ENCODE measurements around the gene AGFG2. TPM values are rescaled to one million over a fixed set of nuclear protein-coding genes. Genes with fewer than 3 reads are reported as not detected.
"Not testable (repeated sequence)": the region's sequence is repeated elsewhere in the genome, so short reads cannot be mapped to it uniquely, and the experiment has no call there.

Gene AGFG2
- total RNA-seq, 1 donor: 9.4 TPM

- no peak overlapping the region for H3K4me2 ChIP-seq (ENCODE audit: insufficient read depth, low read length)
- no peak overlapping the region for H2AFZ ChIP-seq (ENCODE audit: low read length)
- H3K4me1 ChIP-seq (ENCODE audit: insufficient read depth, low read length): no peaks in the 10 kb centered on the region
- H4K20me1 ChIP-seq (ENCODE audit: insufficient read depth, low read length): no peaks in the 10 kb centered on the region
- TF ChIP-seq CTCF (IDR thresholded peaks at IDR 0.05; ENCODE audit: extremely low read depth, low read depth, low read length): no peak
- H3K36me3 ChIP-seq (ENCODE audit: insufficient read depth, low read length): no peaks in the 10 kb centered on the region
- no peaks in the 10 kb centered on the region for H3K79me2 ChIP-seq (ENCODE audit: insufficient read depth, low read length)
- no peaks in the 10 kb centered on the region for H3K27me3 ChIP-seq (ENCODE audit: insufficient read depth, low read length)
- no peak overlapping the region for H3K27ac ChIP-seq (ENCODE audit: low read depth, low read length)
- DNase-seq (ENCODE audit: insufficient read length, low spot score, missing footprints): no peak
- H3K4me3 ChIP-seq (ENCODE audit: insufficient read depth, low read length): no peak overlapping the region
- H3K9me3 ChIP-seq (ENCODE audit: low read depth, low read length): no peaks in the 10 kb centered on the region
Measured at GRCh38 chr7:100491192-100491578, 47.8 kb upstream of the AGFG2 start.

GRCh38 chr7:100492738-100493475, 46.1 kb upstream of the AGFG2 start:
- H3K4me3 ChIP-seq (ENCODE audit: insufficient read depth, low read length): no peak overlapping the region
- H3K4me2 ChIP-seq (ENCODE audit: insufficient read depth, low read length): no peak overlapping the region

GRCh38 chr7:100493476-100494264, 45.3 kb upstream of the AGFG2 start:
- H4K20me1 ChIP-seq (ENCODE audit: insufficient read depth, low read length): no peaks in the 10 kb centered on the region
- H3K27me3 ChIP-seq (ENCODE audit: insufficient read depth, low read length): peaks cover 3% of the 10 kb centered on the region
- H3K4me2 ChIP-seq (ENCODE audit: insufficient read depth, low read length): no peak overlapping the region
- no peak overlapping the region for H3K4me3 ChIP-seq (ENCODE audit: insufficient read depth, low read length)
- no peaks in the 10 kb centered on the region for H3K36me3 ChIP-seq (ENCODE audit: insufficient read depth, low read length)
- TF ChIP-seq CTCF (IDR thresholded peaks at IDR 0.05; ENCODE audit: extremely low read depth, low read depth, low read length): no peak
- no peak overlapping the region for H2AFZ ChIP-seq (ENCODE audit: low read length)
- peak; percentile 60 for DNase-seq (ENCODE audit: insufficient read length, low spot score, missing footprints)
- H3K9me3 ChIP-seq (ENCODE audit: low read depth, low read length): no peaks in the 10 kb centered on the region
- H3K27ac ChIP-seq (ENCODE audit: low read depth, low read length): no peak overlapping the region
- H3K79me2 ChIP-seq (ENCODE audit: insufficient read depth, low read length): no peaks in the 10 kb centered on the region
- H3K4me1 ChIP-seq (ENCODE audit: insufficient read depth, low read length): no peaks in the 10 kb centered on the region

More at GRCh38 chr7:100492738-100493475, 46.1 kb upstream of the AGFG2 start:
- no peaks in the 10 kb centered on the region for H3K9me3 ChIP-seq (ENCODE audit: low read depth, low read length)
- no peaks in the 10 kb centered on the region for H4K20me1 ChIP-seq (ENCODE audit: insufficient read depth, low read length)
- no peaks in the 10 kb centered on the region for H3K36me3 ChIP-seq (ENCODE audit: insufficient read depth, low read length)
- H3K4me1 ChIP-seq (ENCODE audit: insufficient read depth, low read length): no peaks in the 10 kb centered on the region
- no peak overlapping the region for H3K27ac ChIP-seq (ENCODE audit: low read depth, low read length)
- no peaks in the 10 kb centered on the region for H3K79me2 ChIP-seq (ENCODE audit: insufficient read depth, low read length)
- peaks cover 3% of the 10 kb centered on the region for H3K27me3 ChIP-seq (ENCODE audit: insufficient read depth, low read length)
- TF ChIP-seq CTCF (IDR thresholded peaks at IDR 0.05; ENCODE audit: extremely low read depth, low read depth, low read length): no peak
- H2AFZ ChIP-seq (ENCODE audit: low read length): no peak overlapping the region
- no peak for DNase-seq (ENCODE audit: insufficient read length, low spot score, missing footprints)

GRCh38 chr7:100496509-100496908, 42.5 kb upstream of the AGFG2 start:
- no peaks in the 10 kb centered on the region for H3K79me2 ChIP-seq (ENCODE audit: insufficient read depth, low read length)
- TF ChIP-seq CTCF (IDR thresholded peaks at IDR 0.05; ENCODE audit: extremely low read depth, low read depth, low read length): no peak
- no peak overlapping the region for H3K27ac ChIP-seq (ENCODE audit: low read depth, low read length)
- H4K20me1 ChIP-seq (ENCODE audit: insufficient read depth, low read length): no peaks in the 10 kb centered on the region
- no peak overlapping the region for H3K4me3 ChIP-seq (ENCODE audit: insufficient read depth, low read length)
- no peak for DNase-seq (ENCODE audit: insufficient read length, low spot score, missing footprints)
- H3K27me3 ChIP-seq (ENCODE audit: insufficient read depth, low read length): peaks cover 3% of the 10 kb centered on the region
- no peaks in the 10 kb centered on the region for H3K9me3 ChIP-seq (ENCODE audit: low read depth, low read length)
- H2AFZ ChIP-seq (ENCODE audit: low read length): no peak overlapping the region
- no peak overlapping the region for H3K4me2 ChIP-seq (ENCODE audit: insufficient read depth, low read length)
- no peaks in the 10 kb centered on the region for H3K36me3 ChIP-seq (ENCODE audit: insufficient read depth, low read length)
- no peaks in the 10 kb centered on the region for H3K4me1 ChIP-seq (ENCODE audit: insufficient read depth, low read length)

GRCh38 chr7:100500743-100501142, 38.3 kb upstream of the AGFG2 start:
- H3K27ac ChIP-seq (ENCODE audit: low read depth, low read length); H3K4me3 ChIP-seq (ENCODE audit: insufficient read depth, low read length); H3K4me2 ChIP-seq (ENCODE audit: insufficient read depth, low read length); H2AFZ ChIP-seq (ENCODE audit: low read length); H3K36me3 ChIP-seq (ENCODE audit: insufficient read depth, low read length); H3K9me3 ChIP-seq (ENCODE audit: low read depth, low read length); H3K4me1 ChIP-seq (ENCODE audit: insufficient read depth, low read length); H3K79me2 ChIP-seq (ENCODE audit: insufficient read depth, low read length); H3K27me3 ChIP-seq (ENCODE audit: insufficient read depth, low read length); DNase-seq (ENCODE audit: insufficient read length, low spot score, missing footprints); H4K20me1 ChIP-seq (ENCODE audit: insufficient read depth, low read length): not testable (repeated sequence)

GRCh38 chr7:100504031-100504430, 35.0 kb upstream of the AGFG2 start:
- not testable (repeated sequence) for H3K79me2 ChIP-seq (ENCODE audit: insufficient read depth, low read length); H3K27me3 ChIP-seq (ENCODE audit: insufficient read depth, low read length); H3K4me3 ChIP-seq (ENCODE audit: insufficient read depth, low read length); DNase-seq (ENCODE audit: insufficient read length, low spot score, missing footprints); H3K36me3 ChIP-seq (ENCODE audit: insufficient read depth, low read length); H3K4me1 ChIP-seq (ENCODE audit: insufficient read depth, low read length); H2AFZ ChIP-seq (ENCODE audit: low read length); H3K9me3 ChIP-seq (ENCODE audit: low read depth, low read length); H3K27ac ChIP-seq (ENCODE audit: low read depth, low read length); H3K4me2 ChIP-seq (ENCODE audit: insufficient read depth, low read length); H4K20me1 ChIP-seq (ENCODE audit: insufficient read depth, low read length)
